ENCODE measurements around the gene ZNF558.

Gene ZNF558
- total RNA-seq = 42.7 to 46.2 reads per million in 2 experiments

- peak; percentile 99 for DNase-seq (ENCODE audit: low read depth)
Observed at GRCh38 chr19:8832132-8833021, at the start of gene ZNF558, which contains the start of gene MBD3L1. TSS of gene ZNF558 (minus strand) at chr19:8832304. CDS start at chr19:8822659, 9,645 bp downstream. TSS of gene MBD3L1 (plus strand) at chr19:8832377. CDS start at chr19:8842679, 10,302 bp downstream.

DNA sequence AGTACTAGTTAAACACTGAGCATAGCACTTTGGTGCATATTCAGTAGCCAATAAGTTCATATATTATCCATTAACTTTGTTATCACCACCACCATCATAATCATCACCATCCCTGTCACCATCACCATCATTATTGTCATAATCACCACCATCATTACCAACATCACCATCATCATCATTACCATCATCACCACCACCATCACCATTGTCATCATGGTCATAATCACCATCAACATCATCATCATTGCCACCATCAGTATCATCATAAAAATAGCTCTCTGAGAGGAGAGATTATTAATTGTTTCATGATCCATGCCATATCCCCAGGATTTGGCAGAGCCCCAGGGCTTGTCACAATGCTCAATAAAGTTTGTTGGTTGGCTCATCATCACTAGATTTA is 49.4 kb upstream of the ZNF558 start:
- DNase-seq (ENCODE audit: low read depth) = no peak

DNA sequence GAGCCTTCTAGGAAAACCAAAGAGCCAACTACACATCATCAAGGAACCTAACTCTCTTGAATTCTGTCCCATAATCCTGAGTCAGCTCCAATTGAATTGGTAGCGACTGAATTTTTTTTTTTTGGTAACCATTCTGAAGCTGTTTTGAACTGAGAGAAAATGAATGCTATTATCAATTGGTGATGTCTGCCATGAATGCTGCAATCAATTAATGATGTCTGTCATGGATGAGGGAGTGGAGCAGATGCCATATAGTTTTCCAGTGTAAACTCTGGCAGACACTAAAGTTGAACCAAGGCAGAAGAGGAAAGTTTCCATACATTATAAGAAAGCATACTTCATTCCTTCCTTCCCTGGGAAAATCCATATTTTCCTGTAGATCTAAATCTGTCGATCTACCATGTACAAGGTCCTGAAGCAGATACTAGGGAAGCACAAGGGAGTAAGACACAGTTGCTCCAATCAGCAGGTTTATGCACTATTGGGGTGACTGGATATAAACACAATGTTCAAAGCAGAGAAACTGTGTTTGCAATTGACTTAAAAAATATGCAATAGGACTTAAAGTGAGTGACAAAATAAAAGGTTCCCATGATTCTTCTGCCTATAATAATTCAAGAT is 48.9 kb upstream of the ZNF558 start:
- no peak for DNase-seq (ENCODE audit: low read depth)

DNA sequence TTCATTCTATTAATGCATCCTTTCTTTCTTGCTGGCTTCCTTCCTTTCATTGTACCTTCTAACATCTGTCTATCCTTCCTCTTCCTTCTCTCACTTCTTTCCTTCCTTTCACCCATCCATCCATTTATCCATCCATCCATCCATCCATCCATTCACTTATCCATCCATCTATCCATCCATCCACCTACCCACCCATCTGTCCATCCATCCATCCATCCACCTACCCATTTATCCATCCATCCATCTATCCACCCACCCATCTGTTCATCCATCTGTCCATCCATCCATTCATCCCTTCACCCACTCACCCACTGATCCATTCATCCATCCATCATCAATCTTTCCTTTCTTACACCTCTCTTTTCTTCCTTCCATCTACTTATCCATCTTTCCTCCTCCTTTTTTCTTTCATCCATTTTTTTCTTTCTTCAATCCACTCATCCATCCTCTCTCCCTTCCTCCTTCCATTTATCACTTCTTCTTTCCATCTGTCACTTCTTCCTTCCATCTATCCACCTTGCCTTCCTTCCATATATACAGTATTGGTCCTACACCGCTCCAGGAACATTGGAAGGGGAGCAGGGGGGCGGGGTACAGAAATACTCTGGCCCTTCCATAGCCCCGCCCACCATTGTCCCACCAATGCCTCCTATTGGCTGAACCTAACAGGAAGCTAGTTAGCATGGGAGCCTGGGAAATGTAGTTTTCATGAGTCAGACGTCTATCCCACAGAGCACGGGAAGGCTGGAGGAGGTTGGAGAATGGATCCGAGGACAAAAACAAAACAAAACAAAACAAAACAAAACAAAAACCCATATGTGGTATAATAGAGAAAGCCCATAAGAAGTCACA is 46.0 kb upstream of the ZNF558 start:
- DNase-seq (ENCODE audit: low read depth) = no peak

DNA sequence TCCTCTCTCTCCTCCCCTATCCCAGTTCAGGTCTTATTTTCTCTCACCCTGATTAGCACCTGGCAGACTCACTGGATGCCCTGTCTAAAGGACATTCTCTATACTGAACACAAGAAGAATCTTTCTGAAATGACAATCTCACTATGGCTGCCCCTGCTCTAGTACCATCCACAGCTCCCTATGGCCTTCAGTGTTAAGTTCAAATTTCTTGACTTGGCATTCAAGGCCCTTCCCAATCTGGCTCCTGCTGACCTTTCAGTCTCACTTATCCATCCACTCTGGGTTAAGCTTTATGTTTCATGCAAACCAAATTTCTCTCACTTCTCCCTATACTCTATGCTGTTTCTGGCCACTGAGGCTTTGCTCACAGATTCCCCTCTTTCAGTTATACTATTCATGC is 34.2 kb upstream of the ZNF558 start:
- no peak for DNase-seq (ENCODE audit: low read depth)

- no peak for DNase-seq (ENCODE audit: low read depth)
Observed at GRCh38 chr19:8858260-8858659, 26.2 kb upstream of the ZNF558 start.

DNA sequence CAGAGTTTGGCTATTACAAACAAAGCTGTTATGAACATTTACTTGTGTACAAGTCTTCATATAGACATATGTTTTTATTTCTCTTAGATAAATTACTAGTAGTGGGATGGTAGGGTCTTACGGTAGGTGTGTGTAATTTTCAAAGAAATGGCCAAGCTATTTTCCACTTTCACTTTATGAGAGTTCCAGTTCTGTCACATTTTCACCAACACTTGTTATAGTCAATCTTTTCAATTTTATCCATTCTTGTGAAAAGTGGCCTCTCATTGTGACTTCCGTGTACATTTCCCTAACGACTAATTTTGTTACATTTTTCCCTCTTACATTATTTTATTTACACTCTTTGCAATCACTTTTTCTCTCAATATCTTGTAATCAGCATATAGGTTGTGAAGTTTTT is 18.4 kb upstream of the ZNF558 start:
- no peak for DNase-seq (ENCODE audit: low read depth)

DNA sequence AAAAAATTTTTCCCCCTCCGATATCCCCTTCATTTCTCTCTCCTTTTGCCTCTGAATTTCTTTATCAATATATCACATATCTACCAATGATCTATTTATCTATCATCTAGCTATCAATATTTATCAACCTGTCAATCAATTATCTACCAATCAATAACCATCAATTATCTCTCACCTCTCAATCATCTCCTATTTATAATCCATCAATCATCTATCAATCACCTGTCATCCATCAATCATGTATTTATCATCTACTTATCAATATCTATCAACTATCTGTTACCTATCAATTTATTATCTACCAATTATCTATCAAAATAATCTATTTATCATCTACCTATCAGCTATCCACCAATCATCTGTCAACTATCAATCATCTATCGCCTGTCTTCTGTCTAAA is 17.1 kb upstream of the ZNF558 start:
- DNase-seq (ENCODE audit: low read depth) = no peak

- no peak for DNase-seq (ENCODE audit: low read depth)
Observed at GRCh38 chr19:8846819-8847218, 14.7 kb upstream of the ZNF558 start.

DNA sequence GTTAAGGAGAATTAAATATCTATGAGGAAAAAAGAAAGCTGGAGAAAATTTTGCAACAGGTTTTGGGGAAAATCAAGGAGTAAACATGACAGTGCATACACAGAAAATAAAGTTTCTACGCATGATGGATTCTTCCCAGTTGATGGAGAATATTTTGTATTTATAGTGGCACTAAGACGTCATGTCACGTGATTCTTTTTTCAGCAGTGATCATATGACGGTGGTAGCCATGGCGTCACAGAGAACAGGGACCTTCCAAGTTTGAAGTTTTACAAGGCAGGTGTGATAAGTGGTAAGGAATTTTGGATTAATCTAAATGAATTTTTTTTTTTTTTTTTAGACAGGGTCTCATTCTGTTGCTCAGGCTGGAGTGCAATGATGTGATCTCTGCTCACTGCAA is 8.6 kb upstream of the ZNF558 start:
- DNase-seq (ENCODE audit: low read depth) = no peak

DNA sequence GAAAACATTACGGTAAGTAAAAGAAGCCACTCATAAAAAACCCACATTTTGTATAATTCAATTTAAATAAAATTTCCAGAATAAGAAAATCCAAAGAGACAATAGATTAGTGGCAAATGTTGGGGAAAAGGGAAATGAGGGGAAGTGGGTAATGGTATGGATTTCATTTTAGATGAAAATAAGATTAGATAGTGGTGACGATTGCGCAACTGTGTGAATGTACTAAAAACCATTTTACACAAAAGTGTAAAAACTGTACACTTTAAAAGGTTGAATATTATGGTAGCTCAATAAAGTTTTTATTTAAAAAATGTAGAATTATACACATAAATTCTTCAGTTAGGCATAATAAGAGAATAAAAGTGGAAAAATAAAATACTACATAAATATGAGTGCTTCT is 3.8 kb upstream of the ZNF558 start:
- no peak for DNase-seq (ENCODE audit: low read depth)

- no peak for DNase-seq (ENCODE audit: low read depth)
Observed at GRCh38 chr19:8835446-8835845, 3.3 kb upstream of the ZNF558 start.

DNA sequence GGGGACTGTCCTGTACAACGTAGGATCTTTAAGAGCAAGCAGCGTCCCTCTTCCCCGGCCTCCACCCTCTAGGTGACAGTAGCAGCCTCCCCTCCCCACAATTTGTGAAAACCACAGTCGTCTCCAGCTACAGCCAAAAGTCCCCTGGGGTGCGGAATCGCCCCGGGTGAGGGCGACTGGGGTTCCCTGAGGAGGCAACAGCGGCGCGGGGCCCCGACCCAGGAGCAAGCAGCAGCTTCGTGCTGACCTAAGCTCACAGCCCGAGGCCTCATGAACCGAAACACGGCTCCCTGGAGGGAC is 322 bp downstream of the ZNF558 start:
- no peak for DNase-seq (ENCODE audit: low read depth)

- DNase-seq (ENCODE audit: low read depth) = no peak
Observed at GRCh38 chr19:8831373-8831772, 731 bp downstream of the ZNF558 start.

DNA sequence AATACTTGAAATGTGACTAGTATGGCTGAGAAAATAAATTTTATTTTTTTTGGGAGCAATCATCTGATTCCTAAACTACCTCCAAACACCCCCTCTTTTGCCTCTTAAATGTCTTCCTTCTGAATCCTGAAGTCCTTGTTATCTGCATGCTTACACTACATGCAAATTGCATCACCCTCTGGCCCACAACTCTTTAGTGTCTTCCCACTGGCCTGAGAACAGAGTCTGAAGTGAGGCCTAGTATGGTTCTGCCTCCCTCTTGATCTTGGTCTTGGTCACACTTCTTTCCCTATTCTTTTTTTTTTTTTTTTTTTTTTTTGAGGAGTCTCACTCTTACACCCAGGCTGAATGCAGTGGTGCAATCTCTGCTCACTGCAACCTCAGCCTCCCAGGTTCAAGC is 4.8 kb downstream of the ZNF558 start:
- DNase-seq (ENCODE audit: low read depth) = no peak

DNA sequence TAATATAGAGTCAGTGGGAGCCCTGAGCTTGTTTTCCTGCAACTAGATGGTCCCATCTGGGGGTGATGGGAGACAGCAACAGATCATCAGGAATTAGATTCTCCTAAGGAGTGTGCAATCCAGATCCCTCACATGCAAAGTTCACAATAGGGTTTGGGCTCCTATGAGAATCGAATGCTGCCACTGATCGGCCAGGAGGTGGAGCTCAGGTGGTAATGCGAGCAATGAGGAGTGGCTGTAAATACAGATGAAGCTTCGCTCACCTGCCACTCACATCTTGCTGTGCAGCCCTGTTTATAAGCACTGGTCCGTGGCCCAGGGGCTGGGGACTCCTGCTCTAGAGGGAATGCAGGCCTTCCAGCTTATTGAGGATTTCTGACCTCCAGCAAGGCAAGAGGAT is 5.7 kb downstream of the ZNF558 start:
- no peak for DNase-seq (ENCODE audit: low read depth)

- no peak for DNase-seq (ENCODE audit: low read depth)
Observed at GRCh38 chr19:8821748-8822241, 10.3 kb downstream of the ZNF558 start.

- DNase-seq (ENCODE audit: low read depth) = no peak
Observed at GRCh38 chr19:8820234-8820633, 11.9 kb downstream of the ZNF558 start.

DNA sequence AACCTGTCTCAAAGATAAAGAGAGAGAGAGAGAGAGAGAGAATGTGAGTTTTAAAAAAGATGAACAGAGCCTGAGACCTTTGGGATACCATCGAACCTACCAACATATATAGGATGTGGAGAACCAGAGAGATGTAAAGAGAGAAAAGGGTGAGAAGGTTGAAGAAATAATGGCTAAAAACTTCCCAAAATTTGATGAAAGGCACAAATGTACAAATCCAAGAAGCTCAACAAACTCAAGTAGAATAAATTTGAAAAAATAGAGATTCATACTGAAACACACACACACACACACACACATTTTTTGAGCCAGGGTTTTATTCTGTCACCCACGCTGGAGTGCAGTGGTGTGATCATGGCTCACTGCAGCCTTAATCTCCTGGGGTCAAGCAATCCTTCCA is 16.3 kb downstream of the ZNF558 start:
- DNase-seq (ENCODE audit: low read depth) = no peak

DNA sequence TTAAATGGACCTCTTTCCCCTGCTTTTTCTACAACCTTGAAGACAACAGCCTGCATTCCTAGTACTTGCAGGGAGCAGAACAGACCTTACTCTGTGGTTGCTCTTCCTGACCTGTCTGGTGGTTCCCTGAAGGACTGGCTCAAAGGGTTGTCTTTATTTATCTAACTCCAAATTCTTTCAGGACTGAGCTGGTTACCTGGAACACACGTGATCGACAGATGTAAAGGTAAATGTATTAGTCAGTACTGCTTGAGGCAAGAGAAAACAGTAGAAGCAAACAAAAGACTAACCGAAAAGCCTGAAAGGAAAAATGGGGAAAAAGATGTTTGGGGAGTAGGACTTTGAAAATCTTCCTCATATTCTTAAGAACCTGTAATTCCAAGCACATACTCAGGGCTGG is 17.9 kb downstream of the ZNF558 start:
- no peak for DNase-seq (ENCODE audit: low read depth)

DNA sequence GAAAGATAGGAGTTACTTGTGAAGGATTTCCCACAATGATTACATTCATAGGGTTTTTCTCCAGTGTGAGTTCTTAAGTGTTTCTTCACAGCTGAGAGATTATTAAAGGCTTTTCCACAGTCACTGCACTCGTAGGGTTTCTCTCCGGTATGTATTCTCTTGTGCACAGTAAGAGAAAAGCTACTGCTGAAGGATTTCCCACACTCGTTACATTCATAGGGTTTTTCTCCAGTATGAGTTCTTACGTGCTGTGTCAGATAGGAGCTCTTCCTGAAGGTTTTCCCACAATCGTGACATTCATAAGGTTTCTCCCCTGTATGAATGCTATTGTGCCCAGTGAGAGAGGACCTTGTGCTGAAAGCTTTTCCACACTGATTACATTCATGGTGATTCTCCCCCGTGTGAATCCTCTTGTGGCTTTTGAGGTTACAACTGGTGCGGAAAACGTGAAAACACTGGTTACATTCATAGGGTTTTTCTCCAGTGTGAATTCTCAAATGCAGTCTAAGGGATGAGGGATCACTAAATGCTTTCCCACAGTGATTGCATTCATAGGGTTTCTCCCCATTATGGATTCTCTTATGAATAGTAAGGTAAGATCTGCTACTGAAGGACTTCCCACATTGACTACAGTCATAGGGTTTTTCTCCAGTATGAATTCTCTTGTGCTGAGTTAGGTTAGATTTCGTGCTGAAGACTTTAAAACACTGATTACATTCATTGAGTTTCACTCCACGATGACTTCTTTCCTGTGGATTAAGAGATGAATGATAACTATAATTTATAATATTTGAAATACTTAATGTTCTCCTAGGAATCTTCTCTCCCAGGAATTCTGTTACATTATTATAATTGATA is 20.6 kb downstream of the ZNF558 start:
- no peak for DNase-seq (ENCODE audit: low read depth)

DNA sequence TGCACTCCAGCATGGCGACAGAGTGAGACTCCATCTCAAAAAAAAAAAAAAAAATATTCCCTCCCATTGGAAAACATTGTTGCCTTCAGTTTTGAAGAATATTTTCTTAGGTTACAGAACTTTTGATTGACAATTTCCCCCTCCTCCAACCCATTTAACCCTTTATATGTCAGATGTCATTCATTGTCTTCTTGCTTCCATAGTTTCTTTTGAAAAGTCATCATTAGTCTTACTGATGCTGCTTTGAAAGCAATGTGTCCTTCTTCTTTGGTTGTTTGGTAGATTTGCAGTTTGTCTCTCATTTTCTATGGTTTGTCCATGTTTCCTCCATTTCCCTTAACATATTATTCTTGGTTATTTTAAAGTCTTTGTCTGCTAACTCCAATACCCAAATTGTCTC is 25.4 kb downstream of the ZNF558 start:
- DNase-seq (ENCODE audit: low read depth) = no peak

Measured in T follicular helper cell (primary cell).